H9 (cell line): ENCODE measurements around the gene ZBBX. TPM values are rescaled to one million over a fixed set of nuclear protein-coding genes. Genes with fewer than 3 reads are reported as not detected.

ENCODE experiments used
- DNase-seq: peaks from one replicate; pipeline ENCODE4 v3.0.0-alpha.2; 2017
- H2AFZ ChIP-seq: one replicate; pipeline ENCODE4 v1.6.1; 2013; ENCODE audit warnings: mild to moderate bottlenecking, low read length, control low read depth, moderate library complexity
- H2AK5ac ChIP-seq: 2 replicates; pipeline ENCODE4 v1.6.1; 2013; ENCODE audit warnings: low read length, control low read depth, mixed read lengths; ENCODE audit not compliant: insufficient read length
- H2BK120ac ChIP-seq: one replicate; pipeline ENCODE4 v1.6.1; 2013; ENCODE audit warnings: low read depth, mild to moderate bottlenecking, low read length, control low read depth, inconsistent platforms; ENCODE audit not compliant: poor library complexity, severe bottlenecking
- H2BK12ac ChIP-seq: 2 replicates; pipeline ENCODE4 v1.6.1; 2013; ENCODE audit warnings: low read length, control low read depth, mixed read lengths, low read depth; ENCODE audit not compliant: insufficient read length
- H2BK15ac ChIP-seq: 2 replicates; pipeline ENCODE4 v1.6.1; 2013; ENCODE audit warnings: low read depth, low read length, control low read depth
- H2BK20ac ChIP-seq: one replicate; pipeline ENCODE4 v1.6.1; 2013; ENCODE audit warnings: low read depth, mild to moderate bottlenecking, low read length, control low read depth, inconsistent platforms; ENCODE audit not compliant: poor library complexity, severe bottlenecking
- H2BK5ac ChIP-seq: 2 replicates; pipeline ENCODE4 v1.6.1; 2013; ENCODE audit warnings: low read length, control low read depth, mixed read lengths; ENCODE audit not compliant: insufficient read length
- H3K14ac ChIP-seq: 2 replicates; pipeline ENCODE4 v1.6.1; 2013; ENCODE audit warnings: low read length, control low read depth; ENCODE audit not compliant: insufficient read depth
- H3K18ac ChIP-seq: 2 replicates; pipeline ENCODE4 v1.6.1; 2013; ENCODE audit warnings: low read depth, mild to moderate bottlenecking, mixed read lengths, low read length, control low read depth; ENCODE audit not compliant: insufficient read length
- H3K23ac ChIP-seq: 2 replicates; pipeline ENCODE4 v1.6.1; 2013; ENCODE audit warnings: low read length, control low read depth, mixed read lengths, low read depth; ENCODE audit not compliant: insufficient read length
- H3K23me2 ChIP-seq: 2 replicates; pipeline ENCODE4 v1.6.1; 2013; ENCODE audit warnings: low read depth, mild to moderate bottlenecking, mixed read lengths, low read length, control low read depth; ENCODE audit not compliant: insufficient read length, poor library complexity, severe bottlenecking
- H3K27ac ChIP-seq: 2 replicates; pipeline ENCODE4 v1.5.1; 2013; ENCODE audit warnings: low read length, control low read depth, mixed read lengths, low read depth; ENCODE audit not compliant: insufficient read length
- H3K27me3 ChIP-seq: 2 replicates; pipeline ENCODE4 v1.6.1; 2013; ENCODE audit warnings: low read length, control low read depth, inconsistent platforms; ENCODE audit not compliant: insufficient read depth
- H3K4ac ChIP-seq: 2 replicates; pipeline ENCODE4 v1.6.1; 2013; ENCODE audit warnings: low read depth, mild to moderate bottlenecking, control low read depth, inconsistent platforms, low read length, moderate library complexity
- H3K4me1 ChIP-seq: 2 replicates; pipeline ENCODE4 v1.6.1; 2013; ENCODE audit warnings: low read length, control low read depth, inconsistent platforms; ENCODE audit not compliant: insufficient read depth
- H3K4me2 ChIP-seq: 2 replicates; pipeline ENCODE4 v1.6.1; 2013; ENCODE audit warnings: low read length, control low read depth, mixed read lengths; ENCODE audit not compliant: insufficient read length, insufficient read depth
- H3K56ac ChIP-seq: 2 replicates; pipeline ENCODE4 v1.6.1; 2013; ENCODE audit warnings: low read depth, mild to moderate bottlenecking, mixed read lengths, low read length, control low read depth; ENCODE audit not compliant: insufficient read length
- H3K79me1 ChIP-seq: 2 replicates; pipeline ENCODE4 v1.6.1; 2013; ENCODE audit warnings: low read depth, mild to moderate bottlenecking, moderate library complexity, low read length, control low read depth, inconsistent platforms; ENCODE audit not compliant: insufficient read depth, poor library complexity, severe bottlenecking
- H3K79me2 ChIP-seq: 2 replicates; pipeline ENCODE4 v1.6.1; 2013; ENCODE audit warnings: low read length, control low read depth, inconsistent platforms; ENCODE audit not compliant: insufficient read depth
- H3K9ac ChIP-seq: 2 replicates; pipeline ENCODE4 v1.6.1; 2013; ENCODE audit warnings: low read length, control low read depth, mixed read lengths; ENCODE audit not compliant: insufficient read length; ENCODE audit errors: extremely low read depth
- H3K9me3 ChIP-seq: one replicate; pipeline ENCODE4 v1.6.1; 2013; ENCODE audit warnings: low read depth, low read length, inconsistent platforms; ENCODE audit not compliant: control insufficient read depth
- H3T11ph ChIP-seq: one replicate; pipeline ENCODE4 v1.6.1; 2013; ENCODE audit warnings: mild to moderate bottlenecking, low read length, control low read depth, inconsistent platforms
- H4K20me1 ChIP-seq: one replicate; pipeline ENCODE4 v1.6.1; 2013; ENCODE audit not compliant: control insufficient read depth, insufficient read length, insufficient read depth
- H4K5ac ChIP-seq: 2 replicates; pipeline ENCODE4 v1.6.1; 2013; ENCODE audit warnings: low read depth, mild to moderate bottlenecking, mixed read lengths, low read length, control low read depth; ENCODE audit not compliant: insufficient read length
- H4K8ac ChIP-seq: replicated peaks from 2 replicates; pipeline ENCODE4 v1.6.1; 2013; ENCODE audit warnings: low read length, control low read depth, mixed read lengths, low read depth; ENCODE audit not compliant: insufficient read length
- H4K91ac ChIP-seq: 2 replicates; pipeline ENCODE4 v1.6.1; 2013; ENCODE audit warnings: low read depth, mild to moderate bottlenecking, moderate library complexity, mixed read lengths, low read length, control low read depth; ENCODE audit not compliant: insufficient read length
- H3K27ac Mint-ChIP-seq, 3 experiments: 2 replicates in 2 of 3; 3 replicates in 1 of 3; pipeline ENCODE4 v1.8.0; 2020 to 2021; ENCODE audit warnings: mixed read lengths in 3 of 3, mild to moderate bottlenecking in 1 of 3, moderate library complexity in 1 of 3
- H3K27me3 Mint-ChIP-seq: 2 replicates; pipeline ENCODE4 v1.8.0; 2021; ENCODE audit warnings: low read depth, mild to moderate bottlenecking, moderate library complexity, mixed read lengths
- H3K36me3 Mint-ChIP-seq, 3 experiments: 2 replicates in 2 of 3; 3 replicates in 1 of 3; pipeline ENCODE4 v1.8.0; 2020 to 2021; ENCODE audit warnings: low read depth in 3 of 3, mixed read lengths in 3 of 3; ENCODE audit not compliant: insufficient read depth in 1 of 3
- H3K4me1 Mint-ChIP-seq, 2 experiments: 2 replicates each; pipeline ENCODE4 v1.8.0; 2020; ENCODE audit warnings: mixed read lengths in 2 of 2
- H3K4me3 Mint-ChIP-seq, 2 experiments: 2 replicates in 1 of 2; 3 replicates in 1 of 2; pipeline ENCODE4 v1.8.0; 2020 to 2021; ENCODE audit warnings: mild to moderate bottlenecking in 2 of 2, mixed read lengths in 2 of 2, moderate library complexity in 1 of 2
- H3K9me3 Mint-ChIP-seq, 2 experiments: 2 replicates in 1 of 2; 3 replicates in 1 of 2; pipeline ENCODE4 v1.8.0; 2020; ENCODE audit warnings: mild to moderate bottlenecking in 2 of 2, mixed read lengths in 2 of 2, moderate library complexity in 1 of 2
- CTCF ChIP-seq: fragments of 200-600 bp; sonication (generic); conservative IDR thresholded peaks from 3 replicates; pipeline ENCODE4 v1.8.0; 2021; ENCODE audit warnings: antibody characterized with exemption, mild to moderate bottlenecking
- WGBS: extraction: QIAGEN DNeasy Blood & Tissue Kit; methylation state at CpG from one replicate; pipeline ENCODE4 v1.1.7; 2013; ENCODE audit warnings: missing lambda C conversion rate, low lambda C conversion rate, mixed read lengths; ENCODE audit not compliant: insufficient read length; ENCODE audit errors: extremely low coverage; 5-methylcytosine and 5-hydroxymethylcytosine counted together
- total RNA-seq: library from RNA; stranded (reverse); gene quantifications from 2 replicates; pipeline ENCODE4 v1.2.1, GENCODE V29; 2021

Gene ZBBX
- total RNA-seq, 1 experiment from 2014 or later: 2.4 TPM

GRCh38 chr3:167330993-167331785, 48.9 kb downstream of the ZBBX start:
- H3K27ac Mint-ChIP-seq: no peak overlapping the region
- H4K8ac ChIP-seq: no peak overlapping the region

More at GRCh38 chr3:167330993-167331785, 48.9 kb downstream of the ZBBX start:
- Histone ChIP-seq H2BK15ac (no peak overlapping the region), H3K9ac (no peak overlapping the region), H3K27me3 (no peaks in the 10 kb centered on the region), H2BK5ac (no peak overlapping the region), H3K56ac (no peak overlapping the region), H3K9me3 (no peaks in the 10 kb centered on the region), H3K23me2 (no peaks in the 10 kb centered on the region), H4K91ac (no peak overlapping the region), H3K23ac (no peak overlapping the region), H3T11ph (no peak overlapping the region), H3K27ac (no peak overlapping the region), H2BK20ac (no peak overlapping the region), H2BK12ac (no peak overlapping the region), H3K79me1 (no peaks in the 10 kb centered on the region), H2BK120ac (no peak overlapping the region), H2AFZ (no peak overlapping the region), H3K4ac (no peak overlapping the region), H4K5ac (no peak overlapping the region), H3K14ac (no peak overlapping the region), H3K4me2 (no peak overlapping the region), H2AK5ac (no peak overlapping the region), H3K18ac (no peak overlapping the region), H3K4me1 (no peaks in the 10 kb centered on the region), H3K79me2 (no peaks in the 10 kb centered on the region), H4K20me1 (no peaks in the 10 kb centered on the region)
- no peaks in the 10 kb centered on the region for H3K36me3 Mint-ChIP-seq
- no peaks in the 10 kb centered on the region for H3K27me3 Mint-ChIP-seq
- H3K4me3 Mint-ChIP-seq: no peak overlapping the region
- no peaks in the 10 kb centered on the region; a peak in 1 of 4 replicates for H3K4me1 Mint-ChIP-seq
- TF ChIP-seq CTCF: no peak
- no CpG with 5 or more reads among the region's 5 CpGs for WGBS
- H3K9me3 Mint-ChIP-seq: no peaks in the 10 kb centered on the region
- no peak for DNase-seq
